Measurements from ENCODE around the gene BTG1. TPM values are rescaled to one million over a fixed set of nuclear protein-coding genes. Genes with fewer than 3 reads are reported as not detected.

Gene BTG1
- total and polyA plus RNA-seq, 2 of the 8 experiments (the other 6 are each of a cell fraction or from before 2014, with no cell fraction given), result 17.1 to 32.7 TPM

DNA sequence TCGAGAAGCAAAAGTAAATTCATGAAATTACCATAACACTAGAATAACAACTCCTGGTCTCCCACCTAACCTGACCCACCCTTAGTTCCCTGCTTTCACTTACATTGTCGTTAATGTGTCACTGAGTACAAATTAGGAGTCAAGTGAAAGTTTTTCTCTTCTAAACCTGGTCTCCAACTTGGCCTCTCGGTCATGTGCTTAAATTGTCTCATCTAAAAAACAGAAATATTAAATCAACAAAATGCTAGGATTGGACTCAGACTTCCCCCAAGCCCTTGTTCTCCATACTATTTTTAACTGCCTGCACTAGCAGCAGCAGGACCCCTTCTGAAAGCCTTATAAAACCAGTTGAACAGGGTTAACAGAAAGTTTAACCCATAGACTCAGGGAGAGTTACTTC, 1.8 kb upstream of the BTG1 start:
- Histone ChIP-seq H2AFZ (ENCODE audit: low read length) (no peak overlapping the region), H4K91ac (replicated peaks; ENCODE audit: insufficient read length, low read length) (no peak overlapping the region), H3K4me3 (ENCODE audit: extremely low read depth in 1 of 4, insufficient read depth in 2 of 4, low read depth in 3 of 4, low read length in 4 of 4) (peak overlapping the region in 2 of 4 experiments; percentile 0 to 85; a peak in 3 of 8 replicates), H3K18ac (ENCODE audit: extremely low read depth, low read length) (no peak overlapping the region), H3K36me3 (ENCODE audit: control insufficient read depth in 2 of 4, insufficient read depth in 4 of 4, low read length in 3 of 4) (peaks cover 0 to 14% (median 2%) of the 10 kb centered on the region in 4 experiments; a peak in 2 of 8 replicates), H2BK15ac (ENCODE audit: low read length) (no peak overlapping the region), H3K79me2 (ENCODE audit: control insufficient read depth in 1 of 2, insufficient read depth in 2 of 2, low read length in 2 of 2) (peaks cover 9 to 29% of the 10 kb centered on the region in 2 experiments), H2BK120ac (replicated peaks; ENCODE audit: low read depth, low read length) (no peak overlapping the region), H3K4me1 (replicated peaks in 1 of 4; ENCODE audit: control insufficient read depth in 3 of 4, insufficient read depth in 4 of 4, low read length in 3 of 4) (peaks cover 2 to 4% (median 3%) of the 10 kb centered on the region in 4 experiments; a peak in 4 of 7 replicates), H3K4me2 (ENCODE audit: insufficient read depth in 1 of 2, low read depth in 2 of 2, low read length in 2 of 2) (peak overlapping the region; percentile 63 to 66), H3K79me1 (ENCODE audit: low read depth, low read length) (no peaks in the 10 kb centered on the region), H2BK12ac (ENCODE audit: low read depth, low read length) (no peak overlapping the region; the same call in 1 of the 2 replicates), H2BK5ac (ENCODE audit: low read depth, low read length) (no peak overlapping the region), H3K56ac (replicated peaks; ENCODE audit: insufficient read length, low read depth, low read length) (no peak overlapping the region), H3K27ac (ENCODE audit: low read depth, low read length) (no peak overlapping the region), H4K8ac (ENCODE audit: extremely low read depth, insufficient read depth, low read length) (no peak overlapping the region), H3K23ac (ENCODE audit: insufficient read length) (no peak overlapping the region), H2BK20ac (ENCODE audit: low read length) (no peak overlapping the region), H3K9me3 (ENCODE audit: insufficient read depth in 2 of 2, low read depth in 1 of 2, low read length in 1 of 2) (no peaks in the 10 kb centered on the region), H2AK5ac (ENCODE audit: low read depth, low read length) (no peak overlapping the region), H3K14ac (ENCODE audit: insufficient read length) (no peak overlapping the region), H4K20me1 (replicated peaks in 1 of 2; ENCODE audit: control insufficient read depth in 1 of 2, insufficient read depth in 2 of 2, low read length in 2 of 2) (peaks cover 10 to 13% of the 10 kb centered on the region in 2 experiments), H3K23me2 (ENCODE audit: low read depth, low read length) (no peaks in the 10 kb centered on the region; the same call in 1 of the 2 replicates), H4K5ac (ENCODE audit: insufficient read length, low read depth, low read length) (peak overlapping the region; percentile 57), H3K9ac (replicated peaks in 1 of 4; ENCODE audit: extremely low read depth in 1 of 4, low read depth in 3 of 4, low read length in 3 of 4) (peak overlapping the region in 1 of 4 experiments; percentile 10; a peak in 2 of 7 replicates), H3K4ac (replicated peaks; ENCODE audit: insufficient read length, low read depth, low read length) (no peak overlapping the region), H3K27me3 (replicated peaks in 1 of 4; ENCODE audit: control insufficient read depth in 3 of 4, extremely low read depth in 1 of 4, insufficient read depth in 3 of 4, low read length in 3 of 4) (no peaks in the 10 kb centered on the region)
- ChIA-PET POLR2A (ENCODE audit: partially characterized antibody) (interaction anchor here (0.6 to 4.8 kb wide), 4 partner anchors 12 to 767 kb away, joined by 3 to 119 read pairs (median 18); no protein-coding TSS in a partner anchor), CTCF (ENCODE audit: partially characterized antibody) (no interaction called here)
- DNase-seq (ENCODE audit: low read depth in 1 of 2, low spot score in 2 of 2) (no peak), FAIRE-seq (no peak)
- 29% methylated on average over 3 of the region's 3 CpGs; no CpG with 5 or more reads in 1 of the 2 experiments for WGBS, 2 experiments (ENCODE audit: extremely low coverage in 1 of 2, insufficient coverage in 1 of 2, insufficient read length in 1 of 2, insufficient replicate concordance in 2 of 2, low coverage in 1 of 2, low lambda C conversion rate in 2 of 2, missing lambda C conversion rate in 1 of 2)
- no peak for TF ChIP-seq MAFK (IDR thresholded peaks at IDR 0.05; ENCODE audit: low read depth, low read length)
- no peak for TF ChIP-seq POLR2AphosphoS5 (IDR thresholded peaks at IDR 0.05; ENCODE audit: low read depth, low read length)
- TF ChIP-seq YY1 (IDR thresholded peaks at IDR 0.05; ENCODE audit: low read depth, low read length), result no peak
- TF ChIP-seq HDAC6 (IDR thresholded peaks at IDR 0.05; ENCODE audit: low read depth, low read length), result no peak
- TF ChIP-seq SAP30 (IDR thresholded peaks at IDR 0.05; ENCODE audit: insufficient read depth, insufficient replicate concordance, low read length), result no peak
- TF ChIP-seq ATF3 (IDR thresholded peaks at IDR 0.05; ENCODE audit: insufficient read depth, low read depth, low read length), result no peak
- TF ChIP-seq E2F6 (IDR thresholded peaks at IDR 0.05), result no peak
- no peak for TF ChIP-seq SP1 (IDR thresholded peaks at IDR 0.05; ENCODE audit: low read depth, low read length)
- TF ChIP-seq, protein P1, sequence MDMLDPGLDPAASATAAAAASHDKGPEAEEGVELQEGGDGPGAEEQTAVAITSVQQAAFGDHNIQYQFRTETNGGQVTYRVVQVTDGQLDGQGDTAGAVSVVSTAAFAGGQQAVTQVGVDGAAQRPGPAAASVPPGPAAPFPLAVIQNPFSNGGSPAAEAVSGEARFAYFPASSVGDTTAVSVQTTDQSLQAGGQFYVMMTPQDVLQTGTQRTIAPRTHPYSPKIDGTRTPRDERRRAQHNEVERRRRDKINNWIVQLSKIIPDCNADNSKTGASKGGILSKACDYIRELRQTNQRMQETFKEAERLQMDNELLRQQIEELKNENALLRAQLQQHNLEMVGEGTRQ (IDR thresholded peaks at IDR 0.05; ENCODE audit: low read length), result no peak
- no peak for TF ChIP-seq SIN3A (conservative IDR thresholded peaks at IDR 0.05 in 1 of 2, IDR thresholded peaks at IDR 0.05 in 1 of 2; ENCODE audit: low read depth in 1 of 2, low read length in 2 of 2)
- no peak for TF ChIP-seq ASH2L (IDR thresholded peaks at IDR 0.05; ENCODE audit: low read length)
